HG02884 (cell line): ENCODE results near the gene HOXB7.

Experiments used
- ATAC-seq: cut with Tn5 transposase; IDR thresholded peaks from one replicate; pipeline ENCODE4 v1.9.1; 2021; ENCODE audit warnings: mild to moderate bottlenecking, moderate library complexity; ENCODE audit not compliant: unreplicated experiment

Gene HOXB7

DNA sequence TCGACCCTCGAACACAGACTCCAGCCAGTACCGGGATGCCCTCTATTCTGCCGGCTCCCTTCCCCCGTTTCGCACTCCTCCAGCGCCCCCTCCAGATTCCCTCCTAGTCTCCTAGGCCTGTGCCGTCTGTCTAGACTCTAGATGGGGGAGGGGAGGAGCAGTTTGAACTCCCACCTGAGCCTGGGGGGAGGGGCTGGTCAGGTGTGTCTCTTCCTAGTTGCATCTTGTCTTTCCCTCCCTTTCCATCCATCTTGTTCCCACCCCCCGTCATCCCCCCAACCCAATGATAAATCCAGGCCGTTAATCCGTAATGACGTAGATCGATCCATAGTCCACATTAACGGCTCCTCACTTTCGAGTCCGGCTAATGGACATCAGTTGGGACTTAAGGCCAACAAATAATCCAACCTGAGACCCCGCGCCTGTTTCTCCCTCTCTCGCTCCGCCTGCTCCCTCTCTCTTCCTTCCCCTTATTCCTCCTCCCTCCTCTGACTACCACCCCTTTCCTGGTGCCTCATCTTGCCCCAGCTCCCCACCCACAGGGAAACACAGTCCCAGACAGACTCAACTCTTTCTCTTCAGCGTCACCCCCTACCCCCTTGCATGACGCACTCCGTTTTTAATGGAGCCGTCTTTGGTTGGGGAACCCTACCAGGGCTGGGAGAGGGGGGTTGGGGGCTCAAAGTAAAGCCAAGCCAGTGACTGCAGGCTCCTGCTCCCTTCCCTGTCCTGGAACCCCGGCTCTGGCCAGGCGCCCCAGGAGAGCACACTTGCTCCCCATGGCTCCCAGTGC is 13.9 kb downstream of the HOXB7 start:
- ATAC-seq = no peak

- ATAC-seq = no peak
These were observed 14.7 kb downstream of the HOXB7 start for GRCh38 chr17:48596000-48596734.

GRCh38 chr17:48595278-48595999 is 15.4 kb downstream of the HOXB7 start:
- ATAC-seq = no peak

DNA sequence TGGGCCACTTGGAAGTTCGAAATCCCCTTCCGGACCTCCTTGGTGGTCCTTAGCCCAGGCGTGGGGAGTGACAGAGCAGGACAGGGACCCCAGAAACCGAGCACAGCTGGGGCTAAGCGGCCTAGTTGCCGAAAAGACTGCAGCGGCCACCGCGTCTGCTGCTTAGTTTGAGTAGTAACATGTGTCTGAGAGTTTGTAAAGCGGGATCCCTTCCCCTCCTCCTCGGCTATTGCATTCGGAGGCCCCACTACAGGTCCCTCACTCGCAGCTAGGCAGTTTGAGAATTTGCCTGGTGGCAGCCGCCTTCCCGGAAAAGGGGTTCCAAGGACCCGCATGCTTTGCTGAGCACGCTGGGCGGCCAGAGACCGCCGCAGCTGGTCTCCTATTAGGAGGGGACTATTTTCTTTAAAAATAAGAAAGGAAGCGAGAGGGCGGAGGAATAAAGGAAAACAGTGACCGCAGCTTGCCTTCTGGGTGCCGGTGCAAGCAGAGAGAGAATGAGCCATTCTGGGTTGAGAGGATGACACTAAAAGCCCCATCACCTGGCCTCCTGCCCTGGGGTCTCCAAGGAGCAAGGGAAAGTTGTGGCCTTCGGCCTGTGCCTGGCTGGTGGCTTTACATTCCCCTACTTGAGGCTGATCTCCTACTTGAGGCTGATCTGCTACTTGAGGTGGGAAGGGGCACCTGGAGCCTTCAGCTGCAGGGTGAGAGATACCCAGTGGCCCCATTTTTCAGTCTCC is 16.1 kb downstream of the HOXB7 start:
- ATAC-seq = no peak

DNA sequence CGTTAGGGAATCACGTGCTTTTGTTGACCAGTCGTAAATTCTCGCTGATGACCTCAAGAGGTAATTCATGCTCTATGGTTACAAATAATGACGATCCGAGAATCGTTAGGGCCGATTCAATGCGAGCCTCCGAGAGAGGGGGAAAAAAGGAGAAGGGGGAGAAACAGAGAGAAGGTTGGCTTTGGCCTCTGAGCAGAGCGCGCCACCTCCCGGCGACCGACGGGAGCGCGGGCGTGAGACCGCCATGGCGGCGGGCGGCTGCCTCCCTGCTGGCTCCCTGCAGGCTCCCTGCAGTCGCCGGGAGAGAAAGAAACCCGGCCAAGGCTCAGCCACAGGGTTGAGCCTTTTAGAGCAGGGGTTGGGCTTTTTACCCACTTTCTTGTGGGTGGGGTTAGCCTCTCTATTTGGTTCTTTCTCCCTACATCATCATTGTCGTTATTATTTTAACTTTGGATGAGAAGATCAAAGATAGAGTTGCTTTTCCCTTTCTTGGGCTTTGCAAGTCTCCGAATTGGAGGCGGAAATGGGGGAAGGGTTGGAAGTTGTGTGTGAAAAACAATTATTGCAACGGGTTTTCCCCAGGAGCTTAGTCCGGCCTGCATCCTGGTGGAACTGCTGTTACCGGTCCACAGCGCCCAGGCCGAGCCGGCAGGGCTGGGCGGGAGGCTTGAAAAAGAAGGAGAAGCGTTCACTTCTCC is 16.8 kb downstream of the HOXB7 start:
- no peak for ATAC-seq

GRCh38 chr17:48593126-48593829 is 17.5 kb downstream of the HOXB7 start, which contains the start of gene HOXB5:
HOXB5 (minus strand) TSS chr17:48593779; CDS start chr17:48593682, 97 bp downstream.
- no peak for ATAC-seq

DNA sequence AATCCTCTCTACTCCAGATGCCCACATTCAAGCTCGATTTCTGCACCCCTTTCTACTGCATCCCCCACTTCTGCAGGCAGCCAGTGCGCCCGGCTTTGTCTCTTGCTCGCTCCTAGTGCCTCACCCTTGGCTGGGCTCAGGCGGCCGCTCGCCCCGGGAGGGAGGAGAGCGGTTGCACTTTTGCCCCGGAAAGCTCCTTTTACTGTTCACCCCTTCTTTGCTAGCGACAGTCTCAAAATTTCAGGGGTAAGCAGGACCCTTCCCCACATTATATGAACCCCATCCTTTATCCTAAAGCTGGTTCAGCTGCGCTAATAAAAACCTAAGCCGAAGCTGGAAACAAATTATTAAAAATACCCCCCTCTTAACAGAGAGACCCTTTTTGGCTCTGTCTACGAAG is 18.2 kb downstream of the HOXB7 start:
- ATAC-seq = no peak

- no peak for ATAC-seq
These were observed 18.7 kb downstream of the HOXB7 start for GRCh38 chr17:48592057-48592514.

- ATAC-seq = no peak
These were observed 19.4 kb downstream of the HOXB7 start for GRCh38 chr17:48591255-48592056.

DNA sequence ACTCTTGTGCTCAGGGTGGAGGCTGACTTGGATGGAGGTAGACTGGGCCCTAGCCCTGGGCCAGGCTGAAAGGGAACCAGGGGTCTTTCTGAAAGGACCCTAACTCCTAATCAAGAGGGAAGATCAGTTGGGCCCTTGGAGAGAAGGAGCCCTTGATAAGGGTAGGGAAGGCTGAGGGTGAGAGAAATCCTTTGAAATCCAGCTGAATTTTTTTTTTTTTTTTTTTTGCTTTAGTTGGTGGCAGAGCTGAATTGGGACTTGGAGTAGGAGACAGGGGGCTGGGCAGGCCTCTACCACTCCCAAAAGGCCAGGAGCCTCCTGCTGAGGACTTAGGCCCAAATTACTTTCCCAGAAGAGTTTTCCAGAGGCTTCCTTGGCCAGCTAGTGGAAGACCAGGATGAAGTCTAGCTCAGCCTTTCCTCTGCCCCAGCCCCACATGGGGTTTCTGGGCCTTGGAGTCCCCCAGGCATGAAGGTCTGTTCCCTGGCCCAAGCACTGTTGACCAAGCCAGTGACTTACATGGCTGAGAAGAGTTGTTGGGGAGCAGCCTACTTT is 20.1 kb downstream of the HOXB7 start:
- ATAC-seq = no peak

- no peak for ATAC-seq
These were observed 20.8 kb downstream of the HOXB7 start, which contains the start of gene HOXB3 for GRCh38 chr17:48589831-48590606. HOXB3 (minus strand) TSS chr17:48590241; CDS start chr17:48552474, 37,767 bp downstream.

DNA sequence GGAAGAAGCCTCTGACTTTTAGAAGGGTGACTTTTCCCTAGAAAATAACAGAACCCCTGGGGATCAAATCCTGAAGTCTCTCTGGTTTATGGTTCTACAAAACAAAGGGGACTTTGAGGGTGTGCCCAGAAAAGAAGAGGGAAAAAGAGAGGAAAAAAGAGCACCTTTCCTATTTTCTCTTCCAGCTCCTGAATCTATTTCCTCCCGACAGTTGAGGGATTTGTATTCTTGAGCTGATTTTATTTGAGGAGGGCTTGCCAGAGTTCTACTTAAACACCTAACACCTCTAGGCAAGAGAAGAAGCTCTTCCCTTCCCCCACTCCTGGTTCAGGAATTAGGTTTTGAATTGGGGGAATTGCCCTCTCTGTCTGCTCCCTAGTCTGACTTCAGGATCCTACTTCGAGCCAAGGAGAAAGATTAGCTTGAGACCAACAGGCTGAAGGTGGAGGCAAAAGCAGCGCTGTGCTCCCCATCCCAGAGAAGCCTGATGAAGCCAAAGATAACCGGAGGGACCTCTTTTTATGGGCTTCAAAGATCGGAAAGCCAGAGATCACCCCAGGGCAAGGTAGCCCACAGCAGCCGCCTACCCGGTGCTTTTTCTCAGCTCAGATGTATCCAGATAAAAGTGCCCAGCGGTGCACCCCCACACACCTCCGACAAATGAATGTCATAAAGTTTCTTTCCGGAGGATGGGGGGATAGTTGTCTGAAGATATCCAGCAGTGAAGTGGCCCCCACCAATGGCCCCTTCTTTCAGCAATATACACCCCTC is 21.6 kb downstream of the HOXB7 start:
- no peak for ATAC-seq

- no peak for ATAC-seq
These were observed 22.3 kb downstream of the HOXB7 start for GRCh38 chr17:48588528-48588927.

DNA sequence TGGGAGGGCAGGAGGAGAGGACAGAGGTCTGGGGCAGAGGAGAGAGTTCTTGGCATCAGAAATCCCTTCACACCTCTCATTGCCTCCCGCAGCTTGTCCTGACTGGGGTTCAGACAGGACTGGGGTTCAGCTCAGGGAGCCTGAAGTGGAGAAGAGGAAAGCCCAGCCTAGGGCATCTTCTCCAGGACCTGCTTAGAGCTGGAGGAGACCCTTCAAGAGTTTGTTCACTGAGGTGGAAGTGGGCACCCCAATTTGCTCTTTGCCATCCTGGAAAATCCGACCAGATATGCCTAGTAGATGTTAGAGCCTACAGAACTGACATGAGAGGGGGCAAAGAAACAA is 22.8 kb downstream of the HOXB7 start:
- ATAC-seq = no peak

DNA sequence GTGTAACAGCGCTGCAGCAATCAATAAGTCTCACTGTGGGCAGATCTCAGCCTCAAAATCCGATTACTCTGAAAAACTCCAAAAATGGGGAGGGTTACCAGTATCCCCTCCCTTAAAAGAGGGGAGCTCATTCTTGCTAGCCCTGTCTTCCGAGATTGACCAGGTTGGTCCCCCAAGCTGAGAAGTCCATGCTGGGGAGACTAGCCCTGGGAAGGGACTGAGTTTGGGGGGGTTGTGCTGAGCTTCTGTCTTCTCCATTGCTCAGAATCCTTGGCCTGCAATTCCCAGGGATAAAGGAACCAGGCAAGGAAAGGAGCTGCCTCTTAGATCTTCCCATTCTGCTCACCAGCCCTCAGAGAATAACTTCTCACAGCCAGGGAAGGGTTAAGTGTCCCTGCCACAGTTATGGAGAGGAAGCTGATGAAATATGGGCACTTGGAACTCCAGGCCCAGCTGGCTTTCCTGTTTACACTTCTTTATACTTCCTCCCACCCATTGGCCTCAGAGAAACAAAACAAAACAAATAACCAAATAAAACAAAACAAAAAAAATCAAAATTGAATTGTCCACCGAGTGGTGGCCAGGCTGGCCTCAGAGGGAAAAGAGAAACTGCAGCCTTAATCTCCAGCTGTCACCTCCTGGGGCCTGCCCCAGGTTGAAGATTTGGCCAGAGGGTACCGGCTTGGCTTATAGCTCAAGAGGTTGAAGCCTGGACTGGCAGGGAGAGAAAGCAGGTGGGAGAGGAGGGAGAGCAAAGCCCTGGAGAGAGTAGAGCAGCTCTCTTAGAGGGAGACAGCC is 23.3 kb downstream of the HOXB7 start:
- no peak for ATAC-seq
